22Rv1 (cell line): ENCODE results near the gene WDR76.

ENCODE experiments used
- ZFX ChIP-seq: fragments of 450-650 bp; IDR thresholded peaks from 2 replicates; pipeline ENCODE4 v1.6.1; 2017; ENCODE audit warnings: antibody characterized with exemption, borderline replicate concordance
- TF ChIP-seq, protein P1 (sequence below): fragments of 450-650 bp; IDR thresholded peaks from 2 replicates; pipeline ENCODE4 v1.5.1; 2017; ENCODE audit warnings: mild to moderate bottlenecking

DNA sequence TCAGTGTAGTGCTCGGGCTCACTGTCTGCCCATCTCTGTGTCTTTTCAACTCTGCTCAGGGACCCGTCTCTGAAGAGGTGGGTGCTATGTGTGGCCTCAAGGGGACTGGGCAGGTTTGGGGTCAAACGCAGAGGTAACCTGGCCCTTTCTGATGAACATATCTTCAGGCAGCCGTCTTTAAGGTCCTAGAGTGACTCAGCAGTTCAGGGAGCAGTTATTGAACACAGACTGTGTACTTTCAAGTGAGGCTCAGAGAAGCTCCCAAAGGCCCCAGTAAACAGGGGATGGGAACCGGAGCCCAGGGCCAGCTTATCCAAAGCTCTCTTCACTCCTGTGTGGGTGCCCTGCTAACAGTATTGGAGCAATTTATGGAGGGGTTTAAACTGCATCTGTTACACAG, 73.1 kb downstream of the WDR76 start:
- TF ChIP-seq, protein P1, sequence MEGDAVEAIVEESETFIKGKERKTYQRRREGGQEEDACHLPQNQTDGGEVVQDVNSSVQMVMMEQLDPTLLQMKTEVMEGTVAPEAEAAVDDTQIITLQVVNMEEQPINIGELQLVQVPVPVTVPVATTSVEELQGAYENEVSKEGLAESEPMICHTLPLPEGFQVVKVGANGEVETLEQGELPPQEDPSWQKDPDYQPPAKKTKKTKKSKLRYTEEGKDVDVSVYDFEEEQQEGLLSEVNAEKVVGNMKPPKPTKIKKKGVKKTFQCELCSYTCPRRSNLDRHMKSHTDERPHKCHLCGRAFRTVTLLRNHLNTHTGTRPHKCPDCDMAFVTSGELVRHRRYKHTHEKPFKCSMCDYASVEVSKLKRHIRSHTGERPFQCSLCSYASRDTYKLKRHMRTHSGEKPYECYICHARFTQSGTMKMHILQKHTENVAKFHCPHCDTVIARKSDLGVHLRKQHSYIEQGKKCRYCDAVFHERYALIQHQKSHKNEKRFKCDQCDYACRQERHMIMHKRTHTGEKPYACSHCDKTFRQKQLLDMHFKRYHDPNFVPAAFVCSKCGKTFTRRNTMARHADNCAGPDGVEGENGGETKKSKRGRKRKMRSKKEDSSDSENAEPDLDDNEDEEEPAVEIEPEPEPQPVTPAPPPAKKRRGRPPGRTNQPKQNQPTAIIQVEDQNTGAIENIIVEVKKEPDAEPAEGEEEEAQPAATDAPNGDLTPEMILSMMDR: no peak
- TF ChIP-seq ZFX: no peak
